Stimulated activated CD4-positive, alpha-beta T cell treated with anti-CD3 and anti-CD28 coated beads, Interleukin-12 subunit alpha, Interleukin-12 subunit beta, amount 100 ng/mL, for 24 hours (primary cell): ENCODE data around the gene TRAPPC10.

Source experiments
- DNase-seq, 2 experiments: peaks; one replicate each; pipeline ENCODE4 v3.0.0-alpha.2; 2020; ENCODE audit warnings: low read depth in 2 of 2

Gene TRAPPC10

GRCh38 chr21:44029460-44030087, 17.5 kb downstream of the TRAPPC10 start:
- DNase-seq = no peak

- no peak for DNase-seq
Measured at GRCh38 chr21:44035244-44035643, 23.1 kb downstream of the TRAPPC10 start.

GRCh38 chr21:44038063-44038462, 26.0 kb downstream of the TRAPPC10 start:
- no peak for DNase-seq

GRCh38 chr21:44039828-44040227, 27.7 kb downstream of the TRAPPC10 start:
- DNase-seq = no peak

- no peak for DNase-seq
Measured at GRCh38 chr21:44043613-44044012, 31.5 kb downstream of the TRAPPC10 start.

GRCh38 chr21:44046734-44047133, 34.6 kb downstream of the TRAPPC10 start:
- DNase-seq = no peak

GRCh38 chr21:44047996-44048560, 36.0 kb downstream of the TRAPPC10 start:
- no peak for DNase-seq

GRCh38 chr21:44049182-44049581, 37.1 kb downstream of the TRAPPC10 start:
- no peak for DNase-seq

GRCh38 chr21:44049606-44050005, 37.5 kb downstream of the TRAPPC10 start:
- no peak for DNase-seq

GRCh38 chr21:44050276-44050675, 38.2 kb downstream of the TRAPPC10 start:
- DNase-seq = no peak

- no peak for DNase-seq
Measured at GRCh38 chr21:44051462-44051941, 39.4 kb downstream of the TRAPPC10 start.

GRCh38 chr21:44052071-44052829, 40.1 kb downstream of the TRAPPC10 start:
- DNase-seq = no peak

- DNase-seq = no peak
Measured at GRCh38 chr21:44052830-44053226, 40.7 kb downstream of the TRAPPC10 start.

- no peak for DNase-seq
Measured at GRCh38 chr21:44053567-44053966, 41.5 kb downstream of the TRAPPC10 start.

- DNase-seq = no peak
Measured at GRCh38 chr21:44054710-44055109, 42.6 kb downstream of the TRAPPC10 start.

- no peak for DNase-seq
Measured at GRCh38 chr21:44057055-44057454, 44.9 kb downstream of the TRAPPC10 start.

GRCh38 chr21:44057960-44058651, 46.0 kb downstream of the TRAPPC10 start:
- DNase-seq = peak in 1 of 2 experiments; percentile 46

GRCh38 chr21:44058652-44058964, 46.5 kb downstream of the TRAPPC10 start:
- no peak for DNase-seq

- DNase-seq = no peak
Measured at GRCh38 chr21:44058981-44059380, 46.9 kb downstream of the TRAPPC10 start.

- no peak for DNase-seq
Measured at GRCh38 chr21:44059710-44060109, 47.6 kb downstream of the TRAPPC10 start.

- DNase-seq = no peak
Measured at GRCh38 chr21:44062380-44062779, 50.3 kb downstream of the TRAPPC10 start.

GRCh38 chr21:44063151-44063912, 51.2 kb downstream of the TRAPPC10 start:
- DNase-seq = no peak
